Hematopoietic multipotent progenitor cell treated with erythropoietin and hydrocortisone succinate and interleukin-3 and kit ligand, for 17 days (in vitro differentiated cells): ENCODE data around the gene SRL.
"Not testable (repeated sequence)": the region's sequence is repeated elsewhere in the genome, so short reads cannot be mapped to it uniquely, and the experiment has no call there.

Source experiments
- DNase-seq: peaks from one replicate; pipeline ENCODE4 v3.0.0-alpha.2; 2015; ENCODE audit warnings: low spot score

SRL gene

DNA sequence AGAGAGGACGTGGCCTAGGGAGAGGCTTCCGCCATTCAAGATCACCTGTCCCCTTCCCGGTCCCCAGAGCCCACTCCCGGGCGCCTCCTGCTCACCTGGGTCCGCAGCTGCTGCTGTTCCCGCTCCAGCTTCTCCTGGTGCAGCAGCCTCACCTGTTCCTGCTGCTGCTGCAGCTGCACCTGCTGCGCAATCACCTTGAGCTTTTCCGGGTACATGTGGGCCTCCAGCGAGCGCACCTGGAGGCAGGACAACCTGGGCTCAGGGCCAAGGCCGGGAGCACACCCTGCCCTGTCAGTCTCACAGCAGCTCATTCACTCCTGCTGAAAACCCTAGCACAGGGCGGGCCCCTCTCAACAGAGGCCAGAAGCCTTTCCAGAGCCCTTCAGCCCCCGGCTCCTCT, 18.5 kb upstream of the SRL start:
- no peak for DNase-seq

GRCh38 chr16:4257646-4258556, 16.0 kb upstream of the SRL start:
- DNase-seq: no peak

- DNase-seq: peak; percentile 99
Observed at GRCh38 chr16:4253394-4254150, 11.7 kb upstream of the SRL start.

GRCh38 chr16:4253012-4253393, 11.1 kb upstream of the SRL start:
- not testable (repeated sequence) for DNase-seq

- DNase-seq: no peak
Observed at GRCh38 chr16:4249530-4250308, 7.8 kb upstream of the SRL start.

- no peak for DNase-seq
Observed at GRCh38 chr16:4247460-4247784, 5.5 kb upstream of the SRL start.

DNA sequence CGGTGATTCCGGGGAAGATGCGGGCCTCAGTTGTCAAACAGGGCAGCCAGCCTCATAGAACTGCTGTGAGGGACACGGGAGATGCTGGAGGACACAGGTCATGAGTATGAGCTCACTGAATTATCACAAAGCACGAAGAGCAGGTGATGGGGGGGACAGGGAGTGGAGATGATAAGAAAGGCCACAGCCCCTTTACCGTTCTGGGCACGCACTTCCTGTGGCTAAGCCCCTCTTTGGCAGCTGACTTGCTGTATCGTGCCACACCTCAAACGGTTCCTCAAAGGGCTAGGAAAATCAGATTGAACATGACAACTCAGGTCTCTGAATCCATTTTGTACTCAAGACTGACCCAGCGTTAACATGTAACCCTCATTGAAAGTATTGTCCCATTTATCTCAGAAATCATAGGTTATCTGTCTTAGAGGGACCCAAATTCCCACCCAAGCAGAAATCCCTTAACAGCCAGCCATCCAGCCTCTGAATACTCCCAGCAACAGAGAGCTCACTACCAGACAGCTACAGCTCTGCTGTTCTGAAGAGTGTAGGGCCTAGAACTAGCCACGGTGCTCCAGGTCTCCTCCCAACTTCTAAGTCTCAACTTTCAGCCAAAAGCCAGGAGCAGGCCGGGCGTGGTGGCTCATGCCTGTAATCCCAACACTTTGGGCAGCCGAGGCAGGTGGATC, 5.0 kb upstream of the SRL start:
- no peak for DNase-seq

- DNase-seq: no peak
Observed at GRCh38 chr16:4245077-4245791, 3.4 kb upstream of the SRL start.

GRCh38 chr16:4244254-4245076, 2.6 kb upstream of the SRL start:
- no peak for DNase-seq

DNA sequence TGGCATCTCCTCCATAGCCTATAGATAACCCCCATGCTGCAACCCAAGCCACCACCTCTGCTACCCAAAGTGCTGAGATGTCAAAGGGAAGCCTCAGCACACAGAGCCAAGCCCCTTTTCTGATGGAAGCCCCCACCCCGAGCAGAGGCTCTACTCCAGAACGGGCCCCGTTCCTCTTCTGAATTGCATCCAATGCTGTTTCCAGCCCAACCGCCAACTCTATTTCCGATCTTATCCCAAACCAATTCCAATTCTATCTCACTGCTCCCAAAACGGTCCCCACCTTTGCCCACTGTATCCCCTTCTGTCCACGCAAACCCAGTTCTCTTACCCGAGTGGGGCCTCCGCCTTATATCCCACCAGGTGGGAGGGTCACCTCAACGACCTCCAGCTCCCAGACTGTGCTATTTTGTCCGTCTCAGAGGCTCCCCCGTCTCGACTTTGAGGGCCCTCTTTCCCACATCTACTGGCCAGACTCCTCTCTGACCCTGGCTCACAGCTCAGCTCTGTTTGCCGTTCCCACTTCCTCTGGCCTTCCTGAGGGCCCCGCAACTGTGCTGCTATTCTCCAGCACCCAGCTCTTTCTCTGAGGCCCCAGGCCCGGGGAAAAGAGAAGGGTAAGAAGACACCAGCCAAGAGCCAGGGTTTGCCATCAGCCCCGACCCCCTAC, 487 bp downstream of the SRL start:
- no peak for DNase-seq

- no peak for DNase-seq
Observed at GRCh38 chr16:4240624-4241023, 1.3 kb downstream of the SRL start.

DNA sequence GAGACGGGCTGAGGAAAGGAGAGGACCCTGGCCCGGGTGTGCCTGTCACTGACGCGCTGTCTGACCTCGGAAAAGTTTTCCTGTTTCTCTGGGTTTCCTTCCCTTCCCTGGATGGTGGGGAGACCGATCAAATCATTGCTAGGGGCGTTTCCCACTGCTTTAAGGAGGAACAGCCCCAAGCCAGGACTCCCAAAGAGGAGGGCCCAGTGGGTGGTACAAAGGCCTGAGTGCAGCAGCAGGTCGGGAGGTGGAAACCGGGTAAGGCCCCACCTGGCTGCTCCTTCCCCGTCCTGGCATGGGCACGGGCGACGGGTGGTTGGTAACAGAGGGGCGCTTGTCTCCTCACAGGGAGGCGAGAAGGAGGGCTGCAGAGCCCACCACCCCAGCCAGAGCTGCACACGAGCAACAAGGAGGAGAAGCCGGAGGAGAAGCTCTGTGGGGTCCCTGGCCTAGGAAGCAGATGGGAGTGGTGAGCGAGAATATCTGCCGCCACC, 2.2 kb downstream of the SRL start:
- DNase-seq: no peak

- no peak for DNase-seq
Observed at GRCh38 chr16:4239020-4239419, 2.9 kb downstream of the SRL start.

DNA sequence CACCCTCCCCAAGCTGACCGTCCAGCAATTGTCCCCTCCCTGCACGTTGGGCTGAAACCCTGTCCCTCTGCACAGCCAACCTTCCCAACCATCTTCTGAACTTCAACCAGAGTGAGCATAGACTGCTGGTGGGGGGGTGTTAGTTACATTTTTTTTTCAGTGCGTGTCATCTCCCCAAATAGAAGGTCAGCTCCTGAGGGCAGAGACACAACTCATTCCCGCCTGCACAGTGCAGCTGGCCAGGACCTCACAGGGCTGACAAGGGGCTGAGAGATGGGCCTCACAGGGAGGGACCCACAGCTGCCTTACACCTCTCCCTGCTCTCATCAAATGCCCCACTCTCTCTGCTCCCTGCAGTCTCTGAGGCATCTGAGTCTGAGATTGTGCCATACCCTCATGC, 8.4 kb downstream of the SRL start:
- no peak for DNase-seq

- DNase-seq: no peak
Observed at GRCh38 chr16:4232541-4233386, 9.1 kb downstream of the SRL start.

DNA sequence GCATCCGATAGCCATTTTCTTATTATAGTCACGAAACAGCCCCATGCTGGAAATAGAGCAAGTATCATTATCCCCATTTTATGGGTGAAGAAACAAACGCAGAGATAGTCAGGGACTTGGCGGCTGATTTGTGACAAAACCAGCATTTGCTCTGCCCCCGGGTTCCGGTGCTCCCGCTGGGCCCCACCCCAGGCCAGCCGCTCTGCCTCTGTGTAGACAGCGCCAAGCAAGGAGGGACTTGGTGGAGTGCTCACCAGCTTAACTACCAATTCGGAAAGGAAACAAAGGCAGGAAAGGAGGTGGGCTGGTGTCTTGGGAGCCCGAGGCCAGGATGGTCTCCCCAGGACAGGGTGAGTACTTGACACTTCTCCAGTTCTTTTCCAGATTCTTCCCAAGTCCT, 10.0 kb downstream of the SRL start:
- no peak for DNase-seq

- no peak for DNase-seq
Observed at GRCh38 chr16:4231367-4231766, 10.5 kb downstream of the SRL start.

DNA sequence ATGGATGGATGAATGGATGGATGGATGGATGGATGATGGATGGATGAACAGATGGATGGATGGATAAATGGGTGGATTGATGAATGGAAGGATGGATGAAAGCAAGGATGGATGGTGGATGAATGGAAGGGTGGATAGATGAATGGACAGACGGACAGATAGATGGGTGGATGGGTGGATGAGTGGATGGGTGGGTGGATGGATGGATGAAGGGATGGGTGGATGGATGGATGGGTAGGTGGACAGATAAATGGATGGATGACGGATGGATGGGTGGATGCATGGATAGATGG, 14.9 kb downstream of the SRL start:
- no peak for DNase-seq
